WTC11 (cell line): ENCODE data around the gene CDH16. TPM values are rescaled to one million over a fixed set of nuclear protein-coding genes. Genes with fewer than 3 reads are reported as not detected.

Experiments
- ATAC-seq: fragments of 200-7000 bp; cut with Tn5 transposase; 2 replicates; pipeline ENCODE4 v1.10.0; 2021; ENCODE audit warnings: mild to moderate bottlenecking, moderate library complexity
- CTCF ChIA-PET: fragments of 300-600 bp; sonication (Branson Sonifier 250); formaldehyde crosslinking; loops from one replicate; lab custom pipeline; 2021; ENCODE audit warnings: antibody characterized with exemption; lab: Charles Lee
- POLR2A ChIA-PET: fragments of 350-600 bp; sonication (Branson Sonifier 250); formaldehyde crosslinking; loops from one replicate; lab custom pipeline; 2021; ENCODE audit warnings: antibody characterized with exemption; lab: Charles Lee
- DNase-seq: peaks from one replicate; pipeline ENCODE4 v3.0.0; 2021; ENCODE audit warnings: low spot score
- H3K27ac Mint-ChIP-seq: 2 replicates; pipeline ENCODE4 v1.8.0; 2021; ENCODE audit warnings: mixed read lengths
- H3K27me3 Mint-ChIP-seq: 2 replicates; pipeline ENCODE4 v1.8.0; 2021; ENCODE audit warnings: low read depth, mild to moderate bottlenecking, moderate library complexity, mixed read lengths
- H3K36me3 Mint-ChIP-seq: 2 replicates; pipeline ENCODE4 v1.8.0; 2021; ENCODE audit warnings: mixed read lengths
- H3K4me1 Mint-ChIP-seq: 2 replicates; pipeline ENCODE4 v1.8.0; 2022; ENCODE audit warnings: mixed read lengths
- H3K4me3 Mint-ChIP-seq: 2 replicates; pipeline ENCODE4 v1.8.0; 2021; ENCODE audit warnings: mild to moderate bottlenecking, moderate library complexity, mixed read lengths
- H3K9me3 Mint-ChIP-seq: 2 replicates; pipeline ENCODE4 v1.8.0; 2021; ENCODE audit warnings: mixed read lengths
- CTCF ChIP-seq: fragments of 200-600 bp; IDR thresholded peaks from 2 replicates; pipeline ENCODE4 v1.8.0; 2022; ENCODE audit warnings: antibody characterized with exemption
- EMX1 ChIP-seq: fragments of 250-450 bp; sonication (Bioruptor Pico); IDR thresholded peaks from 2 replicates; pipeline ENCODE4 v1.8.0; 2021; ENCODE audit warnings: mild to moderate bottlenecking
- FOXJ3 ChIP-seq: sonication (generic); formaldehyde crosslinking; IDR thresholded peaks from 2 replicates; pipeline ENCODE4 v1.9.0; 2021; ENCODE audit warnings: missing genetic modification reagents, mild to moderate bottlenecking, borderline replicate concordance
- IRF1 ChIP-seq: sonication (generic); formaldehyde crosslinking; IDR thresholded peaks from 2 replicates; pipeline ENCODE4 v1.8.0; 2023; ENCODE audit warnings: missing genetic modification reagents
- NFATC4 ChIP-seq: fragments of 250-450 bp; sonication (Bioruptor Pico); IDR thresholded peaks from 2 replicates; pipeline ENCODE4 v1.9.0; 2021; ENCODE audit warnings: mild to moderate bottlenecking
- NR2C2 ChIP-seq: sonication (generic); formaldehyde crosslinking; IDR thresholded peaks from 2 replicates; pipeline ENCODE4 v1.8.0; 2022; ENCODE audit warnings: mild to moderate bottlenecking, missing genetic modification reagents
- PRDM15 ChIP-seq: sonication (generic); formaldehyde crosslinking; IDR thresholded peaks from 2 replicates; pipeline ENCODE4 v1.8.0; 2022; ENCODE audit warnings: missing genetic modification reagents
- PREB ChIP-seq: sonication (generic); formaldehyde crosslinking; IDR thresholded peaks from 2 replicates; pipeline ENCODE4 v1.8.1; 2022; ENCODE audit warnings: mild to moderate bottlenecking, missing genetic modification reagents, moderate library complexity, borderline replicate concordance
- TEAD4 ChIP-seq: sonication (generic); formaldehyde crosslinking; IDR thresholded peaks from 2 replicates; pipeline ENCODE4 v1.8.0; 2022; ENCODE audit warnings: mild to moderate bottlenecking, missing genetic modification reagents
- ZBTB21 ChIP-seq: sonication (generic); formaldehyde crosslinking; IDR thresholded peaks from 2 replicates; pipeline ENCODE4 v1.8.1; 2023; ENCODE audit warnings: mild to moderate bottlenecking, missing genetic modification reagents, borderline replicate concordance
- ZMAT4 ChIP-seq: fragments of 250-450 bp; sonication (Bioruptor Pico); IDR thresholded peaks from 2 replicates; pipeline ENCODE4 v1.9.0; 2021; ENCODE audit warnings: mild to moderate bottlenecking
- ZNF263 ChIP-seq: sonication (generic); formaldehyde crosslinking; IDR thresholded peaks from 2 replicates; pipeline ENCODE4 v1.8.1; 2022; ENCODE audit warnings: low read depth, mild to moderate bottlenecking, moderate library complexity, missing genetic modification reagents
- total RNA-seq: library from RNA; stranded (reverse); gene quantifications from 3 replicates; pipeline ENCODE4 v1.2.3, GENCODE V29; 2021
- TF ChIP-seq, protein P1 (sequence below): sonication (generic); formaldehyde crosslinking; IDR thresholded peaks from 2 replicates; pipeline ENCODE4 v1.8.0; 2023; ENCODE audit warnings: missing genetic modification reagents, mild to moderate bottlenecking, borderline replicate concordance
- TF ChIP-seq, protein P2 (sequence below): fragments of 250-450 bp; sonication (Bioruptor Pico); IDR thresholded peaks from 2 replicates; pipeline ENCODE4 v2.1.2; 2022; ENCODE audit warnings: mild to moderate bottlenecking, moderate library complexity

CDH16 gene
- total RNA-seq, 1 experiment from 2014 or later = not detected

DNA sequence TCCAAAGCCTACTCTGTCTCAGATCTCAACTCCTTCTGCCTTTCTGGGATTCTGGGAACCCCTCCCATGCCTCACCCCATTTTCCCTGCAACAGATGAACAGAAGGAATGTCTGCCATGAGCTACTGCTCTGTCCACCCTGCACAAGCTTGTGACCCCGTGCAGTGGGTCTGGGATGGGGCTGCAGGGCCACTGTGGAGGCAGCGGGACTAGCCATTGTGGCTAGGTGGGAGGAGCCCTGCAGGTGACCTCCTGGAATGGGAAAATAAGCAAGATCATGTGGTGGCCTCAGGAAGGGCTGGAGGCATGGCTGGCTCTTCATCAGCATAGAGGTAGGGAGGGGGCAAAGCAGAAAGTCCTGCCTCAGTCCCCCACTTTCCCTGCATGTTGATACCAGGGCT lies 24.6 kb downstream of the CDH16 start:
- Mint-ChIP-seq H3K4me1 (no peaks in the 10 kb centered on the region), H3K4me3 (no peak overlapping the region), H3K27me3 (no peaks in the 10 kb centered on the region), H3K27ac (no peak overlapping the region), H3K36me3 (no peaks in the 10 kb centered on the region), H3K9me3 (no peaks in the 10 kb centered on the region)
- DNase-seq (no peak), ATAC-seq (no peak; the same call in 1 of the 2 replicates)
- CTCF ChIA-PET = interaction anchor here (1.3 to 11.5 kb wide), 9 partner anchors 10 to 261 kb away, joined by 4 to 175 read pairs (median 11); partner anchors contain the start of genes PDP2 and RRAD
- no peak for TF ChIP-seq ZNF263
- TF ChIP-seq NR2C2 = no peak
- no peak for TF ChIP-seq EMX1 (CRISPR knock-in tag)
- POLR2A ChIA-PET = no interaction called here

GRCh38 chr16:66891797-66892196 lies 26.9 kb downstream of the CDH16 start:
- Mint-ChIP-seq H3K4me1 (peaks cover 7% of the 10 kb centered on the region), H3K27ac (no peak overlapping the region), H3K4me3 (no peak overlapping the region), H3K36me3 (peaks cover 2% of the 10 kb centered on the region; the same call in 1 of the 2 replicates), H3K9me3 (no peaks in the 10 kb centered on the region), H3K27me3 (no peaks in the 10 kb centered on the region)
- CTCF ChIA-PET = interaction anchor here (1.0 to 11.5 kb wide), 7 partner anchors 12 to 69 kb away, joined by 4 to 175 read pairs (median 6); partner anchors contain the start of genes CES3, NAE1 and RRAD
- no peak for TF ChIP-seq ZNF263
- no peak for TF ChIP-seq ZBTB21 (CRISPR knock-in tag)
- TF ChIP-seq, protein P1, sequence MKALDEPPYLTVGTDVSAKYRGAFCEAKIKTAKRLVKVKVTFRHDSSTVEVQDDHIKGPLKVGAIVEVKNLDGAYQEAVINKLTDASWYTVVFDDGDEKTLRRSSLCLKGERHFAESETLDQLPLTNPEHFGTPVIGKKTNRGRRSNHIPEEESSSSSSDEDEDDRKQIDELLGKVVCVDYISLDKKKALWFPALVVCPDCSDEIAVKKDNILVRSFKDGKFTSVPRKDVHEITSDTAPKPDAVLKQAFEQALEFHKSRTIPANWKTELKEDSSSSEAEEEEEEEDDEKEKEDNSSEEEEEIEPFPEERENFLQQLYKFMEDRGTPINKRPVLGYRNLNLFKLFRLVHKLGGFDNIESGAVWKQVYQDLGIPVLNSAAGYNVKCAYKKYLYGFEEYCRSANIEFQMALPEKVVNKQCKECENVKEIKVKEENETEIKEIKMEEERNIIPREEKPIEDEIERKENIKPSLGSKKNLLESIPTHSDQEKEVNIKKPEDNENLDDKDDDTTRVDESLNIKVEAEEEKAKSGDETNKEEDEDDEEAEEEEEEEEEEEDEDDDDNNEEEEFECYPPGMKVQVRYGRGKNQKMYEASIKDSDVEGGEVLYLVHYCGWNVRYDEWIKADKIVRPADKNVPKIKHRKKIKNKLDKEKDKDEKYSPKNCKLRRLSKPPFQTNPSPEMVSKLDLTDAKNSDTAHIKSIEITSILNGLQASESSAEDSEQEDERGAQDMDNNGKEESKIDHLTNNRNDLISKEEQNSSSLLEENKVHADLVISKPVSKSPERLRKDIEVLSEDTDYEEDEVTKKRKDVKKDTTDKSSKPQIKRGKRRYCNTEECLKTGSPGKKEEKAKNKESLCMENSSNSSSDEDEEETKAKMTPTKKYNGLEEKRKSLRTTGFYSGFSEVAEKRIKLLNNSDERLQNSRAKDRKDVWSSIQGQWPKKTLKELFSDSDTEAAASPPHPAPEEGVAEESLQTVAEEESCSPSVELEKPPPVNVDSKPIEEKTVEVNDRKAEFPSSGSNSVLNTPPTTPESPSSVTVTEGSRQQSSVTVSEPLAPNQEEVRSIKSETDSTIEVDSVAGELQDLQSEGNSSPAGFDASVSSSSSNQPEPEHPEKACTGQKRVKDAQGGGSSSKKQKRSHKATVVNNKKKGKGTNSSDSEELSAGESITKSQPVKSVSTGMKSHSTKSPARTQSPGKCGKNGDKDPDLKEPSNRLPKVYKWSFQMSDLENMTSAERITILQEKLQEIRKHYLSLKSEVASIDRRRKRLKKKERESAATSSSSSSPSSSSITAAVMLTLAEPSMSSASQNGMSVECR (CRISPR knock-in tag) = no peak
- no peak for TF ChIP-seq FOXJ3 (CRISPR knock-in tag)
- TF ChIP-seq CTCF = no peak
- no peak for TF ChIP-seq PRDM15 (CRISPR knock-in tag)
- TF ChIP-seq NFATC4 (CRISPR knock-in tag) = no peak
- ATAC-seq = no peak
- POLR2A ChIA-PET = no interaction called here
- DNase-seq = no peak

DNA sequence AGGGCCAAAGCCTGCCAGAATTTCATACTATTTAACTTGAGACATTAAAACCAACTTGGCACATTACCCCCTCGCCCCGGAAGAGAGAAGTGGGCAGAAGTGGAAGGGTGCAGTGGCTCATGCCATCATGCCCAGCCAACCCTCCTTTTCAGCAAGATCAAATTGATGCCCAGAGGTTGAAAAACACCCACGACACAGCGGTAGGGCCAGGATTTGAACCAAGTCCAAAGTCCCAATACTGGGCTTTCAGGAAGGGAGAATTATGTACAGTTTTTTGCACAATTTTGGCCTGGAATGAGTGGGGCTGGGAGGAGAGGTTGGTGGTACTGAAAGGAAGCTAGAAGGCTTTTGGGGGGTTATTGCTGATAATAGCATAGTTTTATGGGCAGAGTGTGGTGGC lies 27.3 kb downstream of the CDH16 start:
- ChIA-PET POLR2A (no interaction called here), CTCF (interaction anchor here (1.0 to 11.5 kb wide), 5 partner anchors 18 to 61 kb away, joined by 3 to 175 read pairs (median 10); partner anchors contain the start of genes NAE1 and RRAD)
- no peak overlapping the region for H3K27ac Mint-ChIP-seq
- H3K4me3 Mint-ChIP-seq = no peak overlapping the region
- H3K36me3 Mint-ChIP-seq = peaks cover 2% of the 10 kb centered on the region; the same call in 1 of the 2 replicates
- DNase-seq (no peak), ATAC-seq (no peak)
- peaks cover 10% of the 10 kb centered on the region for H3K4me1 Mint-ChIP-seq
- no peaks in the 10 kb centered on the region for H3K27me3 Mint-ChIP-seq
- H3K9me3 Mint-ChIP-seq = no peaks in the 10 kb centered on the region
- TF ChIP-seq ZMAT4 (CRISPR knock-in tag) (no peak), PREB (CRISPR knock-in tag) (no peak), TEAD4 (CRISPR knock-in tag) (no peak), IRF1 (CRISPR knock-in tag) (no peak)
- TF ChIP-seq, protein P2, sequence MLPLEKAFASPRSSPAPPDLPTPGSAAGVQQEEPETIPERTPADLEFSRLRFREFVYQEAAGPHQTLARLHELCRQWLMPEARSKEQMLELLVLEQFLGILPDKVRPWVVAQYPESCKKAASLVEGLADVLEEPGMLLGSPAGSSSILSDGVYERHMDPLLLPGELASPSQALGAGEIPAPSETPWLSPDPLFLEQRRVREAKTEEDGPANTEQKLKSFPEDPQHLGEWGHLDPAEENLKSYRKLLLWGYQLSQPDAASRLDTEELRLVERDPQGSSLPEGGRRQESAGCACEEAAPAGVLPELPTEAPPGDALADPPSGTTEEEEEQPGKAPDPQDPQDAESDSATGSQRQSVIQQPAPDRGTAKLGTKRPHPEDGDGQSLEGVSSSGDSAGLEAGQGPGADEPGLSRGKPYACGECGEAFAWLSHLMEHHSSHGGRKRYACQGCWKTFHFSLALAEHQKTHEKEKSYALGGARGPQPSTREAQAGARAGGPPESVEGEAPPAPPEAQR (CRISPR knock-in tag) = no peak
